ENCODE data around the gene FCMR.

- TF ChIP-seq CTCF (IDR thresholded peaks at IDR 0.05 in 8 of 11, conservative IDR thresholded peaks at IDR 0.05 in 3 of 11) (no peak), POLR2A (IDR thresholded peaks at IDR 0.05) (no peak), POLR2AphosphoS5 (IDR thresholded peaks at IDR 0.05) (no peak)
Observed at GRCh38 chr1:206937425-206937824, 15.7 kb upstream of the FCMR start.
